Panc1 (cell line): Measurements from ENCODE around the gene CLIC4. TPM values are rescaled to one million over a fixed set of nuclear protein-coding genes. Genes with fewer than 3 reads are reported as not detected.
A peak's percentile ranks its signal among the peaks of the same experiment; 100 is the strongest.

Experiments used
- ATAC-seq: fragments of 200-7000 bp; cut with Tn5 transposase; 2 replicates; pipeline ENCODE4 v1.9.1; 2020; ENCODE audit warnings: mild to moderate bottlenecking, moderate library complexity
- BruUV-seq: library from RNA; stranded (reverse); fragments of 400-500 nt; replicated peaks from 2 replicates; lab custom pipeline; 2021; lab: Mats Ljungman, UMichigan
- CTCF ChIA-PET: fragments of 300-600 bp; sonication (Branson Sonifier 250); formaldehyde crosslinking; loops from one replicate; lab custom pipeline; 2022; ENCODE audit warnings: antibody characterized with exemption; lab: Charles Lee
- POLR2A ChIA-PET: fragments of 300-600 bp; sonication (Branson Sonifier 250); formaldehyde crosslinking; loops from one replicate; lab custom pipeline; 2022; ENCODE audit warnings: antibody characterized with exemption; lab: Charles Lee
- DNase-seq: peaks from one replicate; pipeline ENCODE4 v3.0.0-alpha.2; 2010; ENCODE audit warnings: low read depth, low spot score
- H3K27ac ChIP-seq: 2 replicates; pipeline ENCODE4 v1.5.1; 2011; ENCODE audit warnings: mild to moderate bottlenecking, low read length, inconsistent platforms
- H3K27me3 ChIP-seq: fragments of 200-500 bp; sonication (Bioruptor generic); 2 replicates; pipeline ENCODE4 v1.6.0; 2014; ENCODE audit warnings: low read length, inconsistent platforms; ENCODE audit not compliant: control insufficient read depth, insufficient read depth
- H3K36me3 ChIP-seq: fragments of 200-500 bp; sonication (Bioruptor generic); 2 replicates; pipeline ENCODE4 v1.5.1; 2014; ENCODE audit warnings: inconsistent platforms, mild to moderate bottlenecking, low read length, moderate library complexity; ENCODE audit not compliant: control insufficient read depth, insufficient read depth
- H3K4me1 ChIP-seq: 2 replicates; pipeline ENCODE4 v1.5.1; 2011; ENCODE audit warnings: inconsistent platforms, mild to moderate bottlenecking, low read length, moderate library complexity; ENCODE audit not compliant: control insufficient read depth, insufficient read depth
- H3K4me3 ChIP-seq, 2 experiments: 2 replicates each; pipeline ENCODE4 v1.5.1; 2011 to 2012; ENCODE audit warnings: low read depth in 2 of 2, low read length in 2 of 2, mild to moderate bottlenecking in 2 of 2, inconsistent platforms in 1 of 2, moderate library complexity in 1 of 2
- H3K9me3 ChIP-seq: fragments of 200-500 bp; sonication (Bioruptor generic); 2 replicates; pipeline ENCODE4 v1.5.1; 2014; ENCODE audit warnings: low read depth, mild to moderate bottlenecking, inconsistent platforms, low read length, moderate library complexity; ENCODE audit not compliant: control insufficient read depth, insufficient read depth
- POLR2AphosphoS5 ChIP-seq: IDR thresholded peaks from 2 replicates; pipeline ENCODE4 v1.6.1; 2012; ENCODE audit warnings: mild to moderate bottlenecking, low read depth, low read length, moderate library complexity
- SIN3A ChIP-seq: IDR thresholded peaks from 2 replicates; pipeline ENCODE4 v1.6.1; 2012; ENCODE audit warnings: low read depth, mild to moderate bottlenecking, low read length, moderate library complexity, borderline replicate concordance; ENCODE audit not compliant: insufficient read depth
- TCF7L2 ChIP-seq: IDR thresholded peaks from 2 replicates; pipeline ENCODE4 v1.6.1; 2011; ENCODE audit warnings: mild to moderate bottlenecking, low read depth, low read length, inconsistent platforms
- in situ Hi-C: cut with HindIII; loops from 2 replicates; pipeline ENCODE4 v1.10.0; 2016; ENCODE audit warnings: low sequenced_read_pairs, low pct_unique_long_range_greater_than_20kb
- intact Hi-C: fragments of 100-400 bp; cut with micrococcal nuclease; formaldehyde crosslinking; loops from one replicate; pipeline ENCODE4 v1.10.0; 2022; ENCODE audit not compliant: unreplicated experiment
- total RNA-seq: library from RNA; stranded (reverse); gene quantifications from one replicate; pipeline ENCODE4 v1.2.1, GENCODE V29; 2021; ENCODE audit not compliant: unreplicated experiment
- TF ChIP-seq, protein P1 (sequence below), 2 experiments: IDR thresholded peaks; 2 replicates each; pipeline ENCODE4 v1.6.1; 2011 to 2012; ENCODE audit warnings: low read depth in 2 of 2, control low read depth in 1 of 2, low read length in 1 of 2, mild to moderate bottlenecking in 1 of 2, moderate library complexity in 1 of 2; ENCODE audit not compliant: insufficient read depth in 1 of 2
- TF ChIP-seq, protein P2 (sequence below): fragments of 450-650 bp; IDR thresholded peaks from 2 replicates; pipeline ENCODE4 v1.5.1; 2017; ENCODE audit warnings: mild to moderate bottlenecking

Gene CLIC4
- total RNA-seq, 1 experiment from 2014 or later: 123 TPM

GRCh38 chr1:24702511-24703293 lies 42.5 kb upstream of the CLIC4 start (continued):
- TF ChIP-seq, protein P1, sequence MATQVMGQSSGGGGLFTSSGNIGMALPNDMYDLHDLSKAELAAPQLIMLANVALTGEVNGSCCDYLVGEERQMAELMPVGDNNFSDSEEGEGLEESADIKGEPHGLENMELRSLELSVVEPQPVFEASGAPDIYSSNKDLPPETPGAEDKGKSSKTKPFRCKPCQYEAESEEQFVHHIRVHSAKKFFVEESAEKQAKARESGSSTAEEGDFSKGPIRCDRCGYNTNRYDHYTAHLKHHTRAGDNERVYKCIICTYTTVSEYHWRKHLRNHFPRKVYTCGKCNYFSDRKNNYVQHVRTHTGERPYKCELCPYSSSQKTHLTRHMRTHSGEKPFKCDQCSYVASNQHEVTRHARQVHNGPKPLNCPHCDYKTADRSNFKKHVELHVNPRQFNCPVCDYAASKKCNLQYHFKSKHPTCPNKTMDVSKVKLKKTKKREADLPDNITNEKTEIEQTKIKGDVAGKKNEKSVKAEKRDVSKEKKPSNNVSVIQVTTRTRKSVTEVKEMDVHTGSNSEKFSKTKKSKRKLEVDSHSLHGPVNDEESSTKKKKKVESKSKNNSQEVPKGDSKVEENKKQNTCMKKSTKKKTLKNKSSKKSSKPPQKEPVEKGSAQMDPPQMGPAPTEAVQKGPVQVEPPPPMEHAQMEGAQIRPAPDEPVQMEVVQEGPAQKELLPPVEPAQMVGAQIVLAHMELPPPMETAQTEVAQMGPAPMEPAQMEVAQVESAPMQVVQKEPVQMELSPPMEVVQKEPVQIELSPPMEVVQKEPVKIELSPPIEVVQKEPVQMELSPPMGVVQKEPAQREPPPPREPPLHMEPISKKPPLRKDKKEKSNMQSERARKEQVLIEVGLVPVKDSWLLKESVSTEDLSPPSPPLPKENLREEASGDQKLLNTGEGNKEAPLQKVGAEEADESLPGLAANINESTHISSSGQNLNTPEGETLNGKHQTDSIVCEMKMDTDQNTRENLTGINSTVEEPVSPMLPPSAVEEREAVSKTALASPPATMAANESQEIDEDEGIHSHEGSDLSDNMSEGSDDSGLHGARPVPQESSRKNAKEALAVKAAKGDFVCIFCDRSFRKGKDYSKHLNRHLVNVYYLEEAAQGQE (IDR thresholded peaks at IDR 0.05; ENCODE audit: insufficient read depth in 1 of 2, low read depth in 2 of 2, low read length in 1 of 2): no peak

DNA sequence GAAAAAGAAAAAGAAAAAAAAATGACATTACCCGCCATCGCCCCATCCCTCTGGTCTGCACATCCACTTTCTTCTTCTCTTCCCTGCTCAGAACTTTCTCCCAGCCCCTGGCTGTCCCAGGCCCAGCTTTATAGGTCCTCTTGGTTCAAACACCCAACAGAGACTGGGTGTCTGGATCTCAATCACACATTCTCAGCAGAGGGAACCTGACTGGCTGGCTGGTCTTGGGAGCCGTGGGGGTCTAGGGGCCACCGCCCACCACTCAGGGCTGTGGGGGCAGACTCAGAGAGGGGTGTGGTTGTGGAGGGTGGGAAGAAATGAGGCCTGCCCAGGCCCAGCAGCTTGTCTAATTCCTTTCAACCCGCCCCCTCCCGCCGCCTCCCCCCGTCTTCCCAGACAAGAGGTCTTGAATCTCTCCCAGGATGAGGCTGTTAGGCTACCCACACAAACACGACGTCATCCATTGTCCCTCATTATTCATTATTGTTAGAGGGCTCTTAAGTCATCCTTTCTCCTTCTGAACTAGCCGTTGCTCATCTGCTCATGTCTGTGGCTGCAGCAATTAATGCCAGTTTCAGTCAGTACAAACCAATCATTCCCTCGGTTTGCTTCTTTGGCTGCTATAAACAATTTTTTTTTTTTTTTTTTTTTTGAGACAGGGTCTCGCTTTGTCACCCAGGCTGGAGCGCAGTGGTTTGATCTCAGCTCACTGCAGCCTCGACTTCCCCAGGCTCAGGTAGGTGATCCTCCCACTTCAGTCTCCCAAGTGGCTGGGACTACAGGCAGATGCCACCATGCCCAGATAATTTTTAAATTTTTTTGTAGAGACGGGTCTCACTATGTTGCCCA lies 40.6 kb upstream of the CLIC4 start:
- Histone ChIP-seq H3K4me3 (peak overlapping the region in 1 of 2 experiments; percentile 66; a peak in 2 of 4 replicates), H3K36me3 (no peaks in the 10 kb centered on the region), H3K27ac (peak overlapping the region; percentile 69), H3K9me3 (no peaks in the 10 kb centered on the region), H3K4me1 (peaks cover 21% of the 10 kb centered on the region), H3K27me3 (no peaks in the 10 kb centered on the region)
- in situ Hi-C loops (no loop called here), intact Hi-C loops (no loop called here)
- ATAC-seq (no peak), DNase-seq (no peak)
- TF ChIP-seq POLR2AphosphoS5 (no peak), SIN3A (no peak), TCF7L2 (no peak)
- TF ChIP-seq, protein P1 (IDR thresholded peaks at IDR 0.05; ENCODE audit: insufficient read depth in 1 of 2, low read depth in 2 of 2, low read length in 1 of 2): no peak
- TF ChIP-seq, protein P2, sequence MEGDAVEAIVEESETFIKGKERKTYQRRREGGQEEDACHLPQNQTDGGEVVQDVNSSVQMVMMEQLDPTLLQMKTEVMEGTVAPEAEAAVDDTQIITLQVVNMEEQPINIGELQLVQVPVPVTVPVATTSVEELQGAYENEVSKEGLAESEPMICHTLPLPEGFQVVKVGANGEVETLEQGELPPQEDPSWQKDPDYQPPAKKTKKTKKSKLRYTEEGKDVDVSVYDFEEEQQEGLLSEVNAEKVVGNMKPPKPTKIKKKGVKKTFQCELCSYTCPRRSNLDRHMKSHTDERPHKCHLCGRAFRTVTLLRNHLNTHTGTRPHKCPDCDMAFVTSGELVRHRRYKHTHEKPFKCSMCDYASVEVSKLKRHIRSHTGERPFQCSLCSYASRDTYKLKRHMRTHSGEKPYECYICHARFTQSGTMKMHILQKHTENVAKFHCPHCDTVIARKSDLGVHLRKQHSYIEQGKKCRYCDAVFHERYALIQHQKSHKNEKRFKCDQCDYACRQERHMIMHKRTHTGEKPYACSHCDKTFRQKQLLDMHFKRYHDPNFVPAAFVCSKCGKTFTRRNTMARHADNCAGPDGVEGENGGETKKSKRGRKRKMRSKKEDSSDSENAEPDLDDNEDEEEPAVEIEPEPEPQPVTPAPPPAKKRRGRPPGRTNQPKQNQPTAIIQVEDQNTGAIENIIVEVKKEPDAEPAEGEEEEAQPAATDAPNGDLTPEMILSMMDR: no peak
- CTCF ChIA-PET: interaction anchor here (1.8 kb wide), 1 partner anchor 126 kb away, joined by 5 read pairs; no protein-coding TSS in a partner anchor
- no TSS peak for BruUV-seq
- POLR2A ChIA-PET: interaction anchor here (0.6 kb wide), 2 partner anchors 14 to 1096 kb away, joined by 3 to 8 read pairs; no protein-coding TSS in a partner anchor
